Heart left ventricle (tissue), 16 donors: Measurements from ENCODE around the gene ARHGAP26. TPM values are rescaled to one million over a fixed set of nuclear protein-coding genes. Genes with fewer than 3 reads are reported as not detected.

Experiments
- ATAC-seq, 4 donors: fragments of 200-7000 bp; cut with Tn5 transposase; one replicate each; pipeline ENCODE4 v1.9.1; 2020 to 2022; ENCODE audit warnings: moderate library complexity in 4 of 4, mild to moderate bottlenecking in 3 of 4, moderate number of reproducible peaks in 1 of 4
- DNase-seq, 5 donors: peaks; one replicate each; pipeline ENCODE4 v3.0.0-alpha.2; 2020
- H3K27ac ChIP-seq, 12 donors: fragments of 200-600 bp; sonication (generic) in 4 of 12; one replicate each; pipeline versions ENCODE4 v1.5.0 to v1.8.0; 2016 to 2022; ENCODE audit warnings: mild to moderate bottlenecking in 2 of 12
- H3K27me3 ChIP-seq, 9 donors: fragments of 200-600 bp; sonication (generic) in 2 of 9; one replicate each; pipeline versions ENCODE4 v1.5.1 to v1.8.0; 2016 to 2022; ENCODE audit warnings: mild to moderate bottlenecking in 3 of 9
- H3K36me3 ChIP-seq, 9 donors: fragments of 200-600 bp; sonication (generic) in 2 of 9; one replicate each; pipeline versions ENCODE4 v1.5.0 to v1.8.0; 2018 to 2022; ENCODE audit warnings: mild to moderate bottlenecking in 2 of 9
- H3K4me1 ChIP-seq, 12 donors: fragments of 200-600 bp; sonication (generic) in 4 of 12; one replicate each; pipeline versions ENCODE4 v1.5.0 to v1.8.0; 2016 to 2022; ENCODE audit warnings: mild to moderate bottlenecking in 3 of 12
- H3K4me3 ChIP-seq, 12 donors: fragments of 200-600 bp; sonication (generic) in 4 of 12; one replicate each; pipeline versions ENCODE4 v1.5.0 to v1.8.0; 2017 to 2022; ENCODE audit warnings: mild to moderate bottlenecking in 9 of 12, moderate library complexity in 4 of 12
- H3K9me3 ChIP-seq, 12 donors: fragments of 200-600 bp; sonication (generic) in 4 of 12; one replicate each; pipeline versions ENCODE4 v1.5.0 to v1.8.0; 2016 to 2022; ENCODE audit warnings: mild to moderate bottlenecking in 1 of 12
- CTCF ChIP-seq, 12 donors: fragments of 200-600 bp; sonication (generic) in 4 of 12; IDR thresholded peaks; one replicate each; pipeline versions ENCODE4 v1.5.0 to v1.8.0; 2018 to 2022; ENCODE audit warnings: antibody characterized with exemption in 12 of 12, mild to moderate bottlenecking in 5 of 12
- POLR2A ChIP-seq, 2 donors: fragments of 450-650 bp; IDR thresholded peaks; one replicate each; pipeline ENCODE4 v1.6.1; 2017; ENCODE audit warnings: antibody characterized with exemption in 2 of 2, mild to moderate bottlenecking in 2 of 2, moderate library complexity in 2 of 2
- whole genome bisulfite sequencing, 4 donors: extraction: QIAGEN DNeasy Blood & Tissue Kit in 2 of 4; methylation state at CpG; one replicate each; pipeline versions ENCODE4 v1.1.5 to v1.1.7; 2013 to 2018; 5-methylcytosine and 5-hydroxymethylcytosine counted together
- intact Hi-C, 10 donors: fragments of 100-400 bp; cut with DNase I; formaldehyde crosslinking; loops; one replicate each; pipeline versions ENCODE4 v1.11.1 to v1.14.2; 2022
- polyA plus RNA-seq, 2 donors: library from polyadenylated mRNA; stranded (reverse); fragments of 200-250 nt; gene quantifications; one replicate each; pipeline ENCODE4 v1.2.3, GENCODE V29; 2013
- total RNA-seq, 9 donors: library from RNA; depleted of rRNA in 2 of 9; stranded (reverse); fragments of >200 nt in 2 of 9; fragmentation: NEBNext Ultra II Directional in 3 of 9; extraction: Animal tissue kit (Norgen Biotek cat#: 25700) in 3 of 9; gene quantifications; one replicate each; pipeline versions ENCODE4 v1.1.0 to v1.2.4, GENCODE V29; 2016 to 2023
- donor health status: ischemic (EF 13 %, LVEDD 7.1; RV severe dilation, severe dysfunction).
- donor health status: healthy with polysubstance abuse.
- donor health status: DM: no; HTN: yes; CAD: no.
- donor health status: DM: no; HTN: no; CAD: no.
- donor health status: ischemic (EF 25% LVEDD 6.9; RV normal size, moderate dysfunction).
- donor health status: ischemic (EF 25% LVEDD 5.7; RV mildly dilated, moderate dysfunction).
- donor health status: healthy.
- donor health status: DM: yes; HTN: yes; CAD: no.
- donor health status: ischemic (EF 35%, LVEDD 5.7; RV mildly dilated, moderate dysfunction).
- donor health status: nonischemic (EF 11% LVEDD 7.7; RV severe dilation, severe dysfunction).
- donor health status: DM: yes; HTN: yes; CAD: no.
- donor health status: PGD.
- donor health status: ischemic (EF 29% LVEDD 5.4; RV normal size, mild dysfunction).
- donor health status: nonischemic (EF 23%, LVEDD 6.1; RV moderate dilation, normal function).

The ARHGAP26 gene
- total and polyA plus RNA-seq, 11 donors, result 11.9 to 52.1 (median 33.7) TPM

DNA sequence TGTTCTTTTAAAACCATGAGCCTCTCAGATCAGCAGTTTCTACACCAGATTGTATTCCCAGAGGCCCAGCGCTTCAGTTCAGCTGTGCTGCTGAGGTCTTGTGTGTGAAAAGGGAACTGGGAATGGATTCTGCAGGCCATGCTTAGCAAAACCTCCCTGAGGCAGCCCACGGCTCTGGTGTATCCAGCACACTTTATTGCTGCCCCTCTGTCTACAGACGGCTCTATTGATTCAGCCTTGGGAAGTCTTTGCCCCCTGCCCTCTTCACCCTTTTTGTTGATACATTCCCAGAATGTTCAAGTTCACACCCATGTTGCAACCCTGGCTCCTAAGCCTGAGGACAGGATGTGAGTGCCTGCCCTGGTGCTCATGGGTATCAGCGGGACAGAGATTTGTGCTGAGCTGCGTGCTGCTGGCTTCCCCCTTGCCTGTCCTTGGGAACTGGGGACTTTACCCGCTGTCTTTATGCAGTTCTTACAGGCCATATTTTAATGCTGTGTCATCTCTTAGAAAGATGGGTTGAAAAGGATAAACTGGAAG lies 37.3 kb downstream of the ARHGAP26 start:
- Histone ChIP-seq H3K9me3 (no peaks in the 10 kb centered on the region), H3K36me3 (no peaks in the 10 kb centered on the region), H3K4me1 (peaks cover 14 to 95% (median 73%) of the 10 kb centered on the region in 12 donors), H3K4me3 (no peak overlapping the region), H3K27ac (peak overlapping the region in 11 of 12 donors; percentile 10 to 91 (median 20)), H3K27me3 (no peaks in the 10 kb centered on the region)
- intact Hi-C loops, result loop anchor here in 2 of 10 donors (5.0 kb wide), 1 partner anchor 35 kb away; the partner anchor contains the start of gene ARHGAP26 (in 2 of the 2)
- DNase-seq, result peak in 3 of 5 donors; percentile 57 to 66 (median 59)
- 61 to 72% (median 65%) methylated on average over 6 of the region's 6 CpGs for WGBS, 4 donors
- no peak for TF ChIP-seq POLR2A (IDR thresholded peaks at IDR 0.05)
- no peak for TF ChIP-seq CTCF (IDR thresholded peaks at IDR 0.05)
- ATAC-seq, result peak in 3 of 4 donors; percentile 22 to 71 (median 41)

DNA sequence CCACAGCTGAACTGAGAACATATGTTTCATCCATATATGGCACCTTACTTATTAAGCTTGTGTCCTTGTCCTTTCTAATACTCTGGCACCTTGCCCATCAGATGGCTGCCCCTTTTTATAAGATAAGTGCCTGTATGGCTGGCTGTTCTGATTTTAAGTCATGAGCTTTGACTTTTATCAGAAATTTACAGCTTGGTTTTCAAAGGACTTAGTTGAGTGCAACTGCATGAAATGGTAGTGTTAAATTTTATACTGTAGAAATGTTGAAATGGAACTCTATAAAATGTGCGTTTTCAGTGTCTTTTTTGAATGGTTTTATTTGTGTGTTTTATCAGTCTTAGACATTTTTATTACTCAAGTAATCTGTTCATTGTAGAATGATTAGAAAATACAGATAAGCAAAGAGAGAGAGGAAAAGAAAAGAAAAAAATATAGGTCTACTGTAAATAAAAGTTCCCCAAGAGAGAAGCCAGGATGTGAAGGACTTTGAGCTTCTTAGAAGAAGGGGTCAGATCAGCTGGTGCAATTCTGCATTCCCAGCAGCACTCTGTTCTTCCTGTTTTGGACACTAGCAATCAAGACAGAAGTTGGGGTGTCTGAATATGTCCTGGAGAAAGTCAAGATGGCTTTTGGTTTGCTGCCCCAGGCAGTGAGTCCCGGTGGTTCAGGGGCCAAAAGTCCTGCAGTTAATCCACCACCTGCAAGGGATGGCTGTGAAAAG lies 38.9 kb downstream of the ARHGAP26 start:
- Histone ChIP-seq H3K27me3 (no peaks in the 10 kb centered on the region), H3K4me1 (peaks cover 15 to 95% (median 71%) of the 10 kb centered on the region in 12 donors), H3K27ac (peak overlapping the region in 7 of 12 donors; percentile 0 to 91 (median 30)), H3K36me3 (no peaks in the 10 kb centered on the region), H3K4me3 (no peak overlapping the region), H3K9me3 (no peaks in the 10 kb centered on the region)
- TF ChIP-seq CTCF (IDR thresholded peaks at IDR 0.05), result no peak
- no peak for TF ChIP-seq POLR2A (IDR thresholded peaks at IDR 0.05)
- intact Hi-C loops, result loop anchor here in 2 of 10 donors (5.0 kb wide), 1 partner anchor 37 kb away; the partner anchor contains the start of gene ARHGAP26 (in 2 of the 2)
- DNase-seq (no peak), ATAC-seq (no peak)
- WGBS, 4 donors, result 65 to 77% (median 67%) methylated on average over 2 of the region's 2 CpGs

GRCh38 chr5:142810081-142810480 lies 39.9 kb downstream of the ARHGAP26 start:
- H3K4me3 ChIP-seq, result no peak overlapping the region
- peaks cover 21 to 95% (median 81%) of the 10 kb centered on the region in 12 donors for H3K4me1 ChIP-seq
- intact Hi-C loops, result loop anchor here in 4 of 10 donors (5.0 to 10.0 kb wide), 5 partner anchors 33 to 62 kb away; partner anchors contain the start of gene ARHGAP26 (in 2 of the 4)
- no peak for TF ChIP-seq CTCF (IDR thresholded peaks at IDR 0.05)
- TF ChIP-seq POLR2A (IDR thresholded peaks at IDR 0.05), result no peak
- H3K9me3 ChIP-seq, result no peaks in the 10 kb centered on the region
- H3K36me3 ChIP-seq, result no peaks in the 10 kb centered on the region
- H3K27ac ChIP-seq, result peak overlapping the region in 10 of 12 donors; percentile 0 to 91 (median 32)
- ATAC-seq, result peak in 2 of 4 donors; percentile 8 to 41
- no peaks in the 10 kb centered on the region for H3K27me3 ChIP-seq
- WGBS, 4 donors, result 4 to 17% (median 7%) methylated on average over 1 of the region's 1 CpG
- no peak for DNase-seq

DNA sequence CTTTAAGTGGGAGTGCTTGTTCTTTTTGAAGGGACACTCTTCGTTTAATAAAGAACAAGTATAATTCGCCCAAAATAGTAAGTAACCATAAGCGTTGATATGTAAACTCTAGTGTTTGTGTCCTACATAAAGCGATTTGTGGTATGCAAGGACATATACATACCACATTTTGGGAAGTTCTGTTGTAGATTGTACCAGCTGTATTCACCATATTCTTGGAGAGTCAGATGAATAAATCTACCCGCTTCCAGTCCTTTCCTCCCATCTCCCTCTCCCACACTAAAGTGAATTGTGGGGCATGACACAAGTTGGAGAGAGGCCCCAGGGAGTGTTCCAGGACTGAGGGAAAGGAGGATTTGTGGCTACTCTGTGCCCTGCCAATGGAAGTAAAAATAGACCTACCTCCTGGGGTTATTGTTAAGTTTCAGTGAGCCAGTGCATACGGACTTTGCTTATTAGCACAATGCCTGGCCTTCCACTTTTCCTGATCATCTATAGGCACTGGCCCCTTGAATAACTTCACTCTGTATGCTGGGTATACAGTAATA lies 40.6 kb downstream of the ARHGAP26 start:
- ATAC-seq, result no peak
- Histone ChIP-seq H3K4me1 (peaks cover 21 to 100% (median 88%) of the 10 kb centered on the region in 12 donors), H3K27me3 (no peaks in the 10 kb centered on the region), H3K9me3 (no peaks in the 10 kb centered on the region), H3K36me3 (no peaks in the 10 kb centered on the region), H3K4me3 (no peak overlapping the region), H3K27ac (peak overlapping the region in 7 of 12 donors; percentile 0 to 91 (median 37))
- intact Hi-C loops, result loop anchor here in 4 of 10 donors (5.0 to 10.0 kb wide), 5 partner anchors 34 to 61 kb away; partner anchors contain the start of gene ARHGAP26 (in 2 of the 4)
- WGBS, 4 donors, result 73 to 79% (median 77%) methylated on average over 6 of the region's 6 CpGs
- no peak for DNase-seq
- TF ChIP-seq CTCF (IDR thresholded peaks at IDR 0.05) (no peak), POLR2A (IDR thresholded peaks at IDR 0.05) (no peak)
